ENCODE measurements around the gene RBM33. TPM values are rescaled to one million over a fixed set of nuclear protein-coding genes. Genes with fewer than 3 reads are reported as not detected.

RBM33 gene
- total RNA-seq, 1 experiment from 2014 or later = 80.5 TPM

DNA sequence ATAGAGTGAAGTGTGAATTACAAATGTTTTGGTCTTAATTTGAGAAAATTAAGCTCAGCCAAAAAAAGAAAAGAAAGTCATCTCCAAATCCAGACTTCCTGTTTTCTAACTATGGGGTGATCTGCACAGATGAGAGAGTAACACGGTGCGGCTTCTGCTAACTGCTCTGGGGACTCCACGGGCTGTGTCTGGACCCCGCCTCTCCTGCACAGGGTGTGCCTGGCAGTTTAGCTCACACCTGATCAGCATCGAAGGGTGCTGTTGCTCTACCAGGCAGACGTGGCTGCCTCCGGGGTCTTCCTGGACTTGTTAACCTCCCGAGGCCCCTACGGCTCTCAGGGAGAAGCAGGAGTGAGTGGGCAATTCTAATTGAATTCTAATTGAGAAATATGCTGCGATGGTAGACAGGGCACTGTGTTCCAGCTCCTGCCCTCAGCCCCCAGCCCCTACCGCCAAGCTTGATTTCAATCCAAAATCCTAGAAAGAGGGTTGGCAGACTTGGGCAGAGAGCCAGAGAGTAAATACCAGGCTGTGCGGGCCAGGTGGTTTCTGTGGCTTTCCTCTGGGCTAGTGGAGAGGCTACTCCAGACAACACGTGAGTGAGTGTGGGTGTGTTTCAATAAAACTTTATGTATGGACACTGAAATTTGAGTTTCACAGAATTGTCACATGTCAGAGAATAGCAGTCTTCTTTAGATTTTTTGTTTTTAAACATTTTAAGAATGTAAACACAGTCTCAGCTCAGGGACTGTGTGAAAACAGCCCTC is 154.4 kb downstream of the RBM33 start:
- H3K27me3 Mint-ChIP-seq (ENCODE audit: insufficient read depth, unreplicated experiment) = no peaks in the 10 kb centered on the region
- no peaks in the 10 kb centered on the region for H3K36me3 Mint-ChIP-seq (ENCODE audit: insufficient read depth, unreplicated experiment)
- intact Hi-C loops (cut with micrococcal nuclease) = loop anchor here (5.0 kb wide), 1 partner anchor 1153 kb away; no protein-coding TSS in a partner anchor
- CTCF ChIA-PET = interaction anchor here (0.7 to 1.8 kb wide), 9 partner anchors 358 to 1028 kb away, joined by 3 to 6 read pairs (median 4); no protein-coding TSS in a partner anchor
- TF ChIP-seq, protein P1, sequence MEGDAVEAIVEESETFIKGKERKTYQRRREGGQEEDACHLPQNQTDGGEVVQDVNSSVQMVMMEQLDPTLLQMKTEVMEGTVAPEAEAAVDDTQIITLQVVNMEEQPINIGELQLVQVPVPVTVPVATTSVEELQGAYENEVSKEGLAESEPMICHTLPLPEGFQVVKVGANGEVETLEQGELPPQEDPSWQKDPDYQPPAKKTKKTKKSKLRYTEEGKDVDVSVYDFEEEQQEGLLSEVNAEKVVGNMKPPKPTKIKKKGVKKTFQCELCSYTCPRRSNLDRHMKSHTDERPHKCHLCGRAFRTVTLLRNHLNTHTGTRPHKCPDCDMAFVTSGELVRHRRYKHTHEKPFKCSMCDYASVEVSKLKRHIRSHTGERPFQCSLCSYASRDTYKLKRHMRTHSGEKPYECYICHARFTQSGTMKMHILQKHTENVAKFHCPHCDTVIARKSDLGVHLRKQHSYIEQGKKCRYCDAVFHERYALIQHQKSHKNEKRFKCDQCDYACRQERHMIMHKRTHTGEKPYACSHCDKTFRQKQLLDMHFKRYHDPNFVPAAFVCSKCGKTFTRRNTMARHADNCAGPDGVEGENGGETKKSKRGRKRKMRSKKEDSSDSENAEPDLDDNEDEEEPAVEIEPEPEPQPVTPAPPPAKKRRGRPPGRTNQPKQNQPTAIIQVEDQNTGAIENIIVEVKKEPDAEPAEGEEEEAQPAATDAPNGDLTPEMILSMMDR (IDR thresholded peaks at IDR 0.05; ENCODE audit: unreplicated experiment) = no peak
- no peak overlapping the region for H3K27ac Mint-ChIP-seq (ENCODE audit: low read depth, unreplicated experiment)
- no peak for DNase-seq (ENCODE audit: unreplicated experiment)
- H3K4me1 Mint-ChIP-seq (ENCODE audit: insufficient read depth, unreplicated experiment) = no peaks in the 10 kb centered on the region
- POLR2A ChIA-PET = interaction anchor here (0.6 to 0.7 kb wide), 2 partner anchors 675 to 708 kb away, joined by 3 to 4 read pairs; no protein-coding TSS in a partner anchor
- H3K4me3 Mint-ChIP-seq (ENCODE audit: unreplicated experiment) = no peak overlapping the region
- BruUV-seq (replicated peaks) = no TSS peak
- no peaks in the 10 kb centered on the region for H3K9me3 Mint-ChIP-seq (ENCODE audit: unreplicated experiment)

- Mint-ChIP-seq H3K27me3 (ENCODE audit: insufficient read depth, unreplicated experiment) (no peaks in the 10 kb centered on the region), H3K4me3 (ENCODE audit: unreplicated experiment) (no peak overlapping the region), H3K9me3 (ENCODE audit: unreplicated experiment) (no peaks in the 10 kb centered on the region), H3K4me1 (ENCODE audit: insufficient read depth, unreplicated experiment) (no peaks in the 10 kb centered on the region), H3K27ac (ENCODE audit: low read depth, unreplicated experiment) (no peak overlapping the region), H3K36me3 (ENCODE audit: insufficient read depth, unreplicated experiment) (no peaks in the 10 kb centered on the region)
- ChIA-PET POLR2A (no interaction called here), CTCF (interaction anchor here (0.6 to 1.8 kb wide), 5 partner anchors 65 to 1026 kb away, joined by 3 to 6 read pairs (median 3); no protein-coding TSS in a partner anchor)
- no peak for DNase-seq (ENCODE audit: unreplicated experiment)
- intact Hi-C loops (cut with micrococcal nuclease) = loop anchor here (5.0 kb wide), 1 partner anchor 1153 kb away; no protein-coding TSS in a partner anchor
- TF ChIP-seq, protein P1 (IDR thresholded peaks at IDR 0.05; ENCODE audit: unreplicated experiment) = no peak
- no TSS peak for BruUV-seq (replicated peaks)
Measured at GRCh38 chr7:155799514-155799913, 155.1 kb downstream of the RBM33 start.

GRCh38 chr7:155800301-155800700 is 155.8 kb downstream of the RBM33 start:
- TF ChIP-seq, protein P1 (IDR thresholded peaks at IDR 0.05; ENCODE audit: unreplicated experiment) = no peak
- Mint-ChIP-seq H3K9me3 (ENCODE audit: unreplicated experiment) (no peaks in the 10 kb centered on the region), H3K27me3 (ENCODE audit: insufficient read depth, unreplicated experiment) (no peaks in the 10 kb centered on the region), H3K4me1 (ENCODE audit: insufficient read depth, unreplicated experiment) (peaks cover 3% of the 10 kb centered on the region), H3K4me3 (ENCODE audit: unreplicated experiment) (no peak overlapping the region), H3K36me3 (ENCODE audit: insufficient read depth, unreplicated experiment) (no peaks in the 10 kb centered on the region), H3K27ac (ENCODE audit: low read depth, unreplicated experiment) (no peak overlapping the region)
- no peak for DNase-seq (ENCODE audit: unreplicated experiment)
- POLR2A ChIA-PET = no interaction called here
- CTCF ChIA-PET = interaction anchor here (0.6 to 0.9 kb wide), 3 partner anchors 64 to 1018 kb away, joined by 3 read pairs; no protein-coding TSS in a partner anchor
- BruUV-seq (replicated peaks) = no TSS peak
- intact Hi-C loops (cut with micrococcal nuclease) = no loop called here

DNA sequence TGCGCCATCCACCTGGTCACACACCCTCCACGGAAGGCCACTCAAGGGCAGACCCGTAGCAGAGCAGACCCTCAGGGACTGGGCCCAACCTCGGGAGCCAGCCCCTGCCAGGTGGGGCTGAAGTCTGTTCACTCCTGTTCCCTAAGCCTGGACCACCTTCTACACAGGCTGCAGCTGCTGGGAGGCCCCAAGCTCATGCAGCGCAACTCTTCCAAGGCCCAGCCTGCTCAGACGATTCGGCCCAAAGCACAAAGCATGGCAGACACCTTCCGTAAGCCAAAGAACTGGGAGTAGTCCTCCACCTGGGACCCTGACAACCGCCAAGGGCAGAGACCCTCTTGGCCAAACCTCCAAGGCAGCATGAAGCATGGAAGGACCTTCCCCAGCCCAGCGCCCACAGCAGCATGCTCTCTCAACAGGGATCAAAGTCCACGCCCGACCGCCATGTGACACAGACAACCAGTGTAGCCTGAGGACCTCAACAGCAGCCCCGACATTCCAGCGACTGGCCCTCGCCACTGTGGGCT is 156.3 kb downstream of the RBM33 start:
- H3K27me3 Mint-ChIP-seq (ENCODE audit: insufficient read depth, unreplicated experiment) = no peaks in the 10 kb centered on the region

More for the DNA sequence above, 156.3 kb downstream of the RBM33 start:
- TF ChIP-seq, protein P1 (IDR thresholded peaks at IDR 0.05; ENCODE audit: unreplicated experiment) = no peak
- CTCF ChIA-PET = interaction anchor here (0.6 to 0.9 kb wide), 4 partner anchors 425 to 1018 kb away, joined by 3 to 4 read pairs (median 3); no protein-coding TSS in a partner anchor
- Mint-ChIP-seq H3K4me3 (ENCODE audit: unreplicated experiment) (no peak overlapping the region), H3K4me1 (ENCODE audit: insufficient read depth, unreplicated experiment) (peaks cover 5% of the 10 kb centered on the region), H3K36me3 (ENCODE audit: insufficient read depth, unreplicated experiment) (no peaks in the 10 kb centered on the region), H3K9me3 (ENCODE audit: unreplicated experiment) (no peaks in the 10 kb centered on the region), H3K27ac (ENCODE audit: low read depth, unreplicated experiment) (no peak overlapping the region)
- no TSS peak for BruUV-seq (replicated peaks)
- intact Hi-C loops (cut with micrococcal nuclease) = no loop called here
- DNase-seq (ENCODE audit: unreplicated experiment) = no peak
- POLR2A ChIA-PET = no interaction called here

Data from MCF 10A (cell line).